GM10266 (cell line): ENCODE results near the gene HSD11B1L.

ENCODE experiments used
- DNase-seq: peaks from one replicate; pipeline ENCODE4 v3.0.0; 2012; ENCODE audit errors: extremely low spot score
- CTCF ChIP-seq: IDR thresholded peaks from 2 replicates; pipeline ENCODE4 v1.5.1; 2012; ENCODE audit warnings: mild to moderate bottlenecking, low read depth; ENCODE audit not compliant: control insufficient read depth, insufficient read depth; ENCODE audit errors: missing control alignments

Gene HSD11B1L

GRCh38 chr19:5679289-5680083, 1.3 kb upstream of the HSD11B1L start:
- no peak for TF ChIP-seq CTCF
- DNase-seq, result no peak

- DNase-seq, result no peak
- no peak for TF ChIP-seq CTCF
These were observed 767 bp upstream of the HSD11B1L start for GRCh38 chr19:5680084-5680436.

GRCh38 chr19:5681391-5682106, 722 bp downstream of the HSD11B1L start:
- TF ChIP-seq CTCF, result no peak
- DNase-seq, result no peak

- DNase-seq, result no peak
- TF ChIP-seq CTCF, result no peak
These were observed 1.3 kb downstream of the HSD11B1L start for GRCh38 chr19:5682107-5682482.

GRCh38 chr19:5683177-5683886, 2.5 kb downstream of the HSD11B1L start:
- no peak for TF ChIP-seq CTCF
- DNase-seq, result no peak

- TF ChIP-seq CTCF, result no peak
- no peak for DNase-seq
These were observed 4.0 kb downstream of the HSD11B1L start for GRCh38 chr19:5684694-5685430.
